Measurements from ENCODE around the gene BCO2.

GRCh38 chr11:112266410-112266778 lies 91.1 kb downstream of the BCO2 start:
- TF ChIP-seq REST (IDR thresholded peaks at IDR 0.05; ENCODE audit: insufficient read depth in 1 of 2, low read depth in 2 of 2, low read length in 2 of 2) (no peak), SIN3A (IDR thresholded peaks at IDR 0.05; ENCODE audit: borderline replicate concordance, insufficient read depth, low read length) (no peak), POLR2AphosphoS5 (IDR thresholded peaks at IDR 0.05; ENCODE audit: low read depth, low read length) (no peak), TAF1 (IDR thresholded peaks at IDR 0.05; ENCODE audit: borderline replicate concordance, insufficient read depth, low read length) (no peak)

All from PFSK-1 (cell line).